Esophagus (tissue), 2 donors: ENCODE results near the gene SPOUT1. TPM values are rescaled to one million over a fixed set of nuclear protein-coding genes. Genes with fewer than 3 reads are reported as not detected.
"Not testable (repeated sequence)": the region's sequence is repeated elsewhere in the genome, so short reads cannot be mapped to it uniquely, and the experiment has no call there.

Experiments used
- H3K27ac ChIP-seq, 2 donors: one replicate each; pipeline ENCODE4 v1.5.1; 2013; ENCODE audit warnings: low read depth in 2 of 2, mild to moderate bottlenecking in 2 of 2, inconsistent platforms in 1 of 2, low read length in 1 of 2, moderate library complexity in 1 of 2
- H3K27me3 ChIP-seq, 2 donors: one replicate each; pipeline ENCODE4 v1.6.1; 2013; ENCODE audit warnings: low read length in 2 of 2, control low read depth in 1 of 2, mild to moderate bottlenecking in 1 of 2; ENCODE audit not compliant: insufficient read depth in 2 of 2, control insufficient read depth in 1 of 2
- H3K36me3 ChIP-seq, 2 donors: one replicate each; pipeline ENCODE4 v1.6.1; 2013; ENCODE audit warnings: low read length in 1 of 2; ENCODE audit not compliant: control insufficient read depth in 2 of 2, insufficient read depth in 2 of 2
- H3K4me1 ChIP-seq, 2 donors: one replicate each; pipeline ENCODE4 v1.6.1; 2013; ENCODE audit warnings: low read length in 1 of 2; ENCODE audit not compliant: control insufficient read depth in 2 of 2, insufficient read depth in 2 of 2
- H3K4me3 ChIP-seq, 2 donors: one replicate each; pipeline ENCODE4 v1.5.1; 2013; ENCODE audit warnings: low read length in 2 of 2, mild to moderate bottlenecking in 2 of 2, low read depth in 1 of 2, moderate library complexity in 1 of 2
- H3K9me3 ChIP-seq, 2 donors: one replicate each; pipeline ENCODE4 v1.6.1; 2013; ENCODE audit warnings: mild to moderate bottlenecking in 2 of 2, low read depth in 1 of 2, low read length in 1 of 2, moderate library complexity in 1 of 2; ENCODE audit not compliant: control insufficient read depth in 2 of 2, insufficient read depth in 1 of 2
- WGBS, 2 donors: extraction: QIAGEN DNeasy Blood & Tissue Kit; methylation state at CpG; one replicate each; pipeline ENCODE4 v1.1.7; 2013; 5-methylcytosine and 5-hydroxymethylcytosine counted together
- polyA plus RNA-seq, 2 donors: library from polyadenylated mRNA; stranded (reverse); fragments of 200-250 nt; gene quantifications; one replicate each; pipeline ENCODE4 v1.2.3, GENCODE V29; 2013
- donor health status: healthy with polysubstance abuse.
- donor health status: Bipolar disorder and iron deficiency.

The SPOUT1 gene, protein sequence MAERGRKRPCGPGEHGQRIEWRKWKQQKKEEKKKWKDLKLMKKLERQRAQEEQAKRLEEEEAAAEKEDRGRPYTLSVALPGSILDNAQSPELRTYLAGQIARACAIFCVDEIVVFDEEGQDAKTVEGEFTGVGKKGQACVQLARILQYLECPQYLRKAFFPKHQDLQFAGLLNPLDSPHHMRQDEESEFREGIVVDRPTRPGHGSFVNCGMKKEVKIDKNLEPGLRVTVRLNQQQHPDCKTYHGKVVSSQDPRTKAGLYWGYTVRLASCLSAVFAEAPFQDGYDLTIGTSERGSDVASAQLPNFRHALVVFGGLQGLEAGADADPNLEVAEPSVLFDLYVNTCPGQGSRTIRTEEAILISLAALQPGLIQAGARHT
- 10 to 100 TPM; 23.6 to 26.6 TPM for polyA plus RNA-seq

DNA sequence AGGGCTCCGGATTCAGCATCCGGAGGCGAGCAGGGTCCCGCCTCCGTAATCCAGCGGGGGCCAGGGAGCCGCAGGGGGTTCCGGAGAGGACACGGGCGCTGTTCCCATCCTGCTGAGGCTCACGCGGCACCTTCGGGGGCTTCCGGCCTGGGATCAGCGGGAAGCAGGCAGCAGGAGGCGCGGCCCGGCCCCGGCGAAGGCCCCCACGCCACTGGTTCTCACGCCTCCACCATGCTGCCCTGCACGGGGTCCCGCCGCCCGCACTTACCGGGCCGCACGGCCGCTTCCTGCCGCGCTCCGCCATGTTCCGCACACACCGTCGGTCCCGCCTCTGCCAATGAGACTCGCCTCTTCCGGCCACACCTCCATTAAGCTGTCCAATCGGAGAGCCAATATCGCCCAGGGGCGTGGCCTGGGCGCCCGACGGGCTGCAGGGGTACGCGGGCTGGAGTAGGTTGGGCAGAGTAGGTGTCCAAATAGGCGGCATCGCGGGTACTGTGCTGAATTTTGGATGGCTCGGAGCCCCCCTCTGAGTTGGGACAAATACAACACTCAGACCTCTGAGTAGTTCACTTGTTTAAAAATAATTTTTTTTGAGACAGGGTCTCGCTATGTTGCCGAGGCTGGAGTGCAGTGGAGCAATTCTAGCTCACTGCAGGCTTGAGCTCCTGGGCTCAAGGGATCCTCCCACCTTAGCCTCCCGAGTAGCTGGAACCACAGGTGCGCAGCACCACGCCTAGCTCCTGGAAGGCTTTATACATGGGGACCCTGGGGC lies at the start of gene SPOUT1:
TSS of gene SPOUT1 (minus strand) at position 318 of the 775 bp plus-strand sequence. CDS start at position 304, 14 bp downstream.
- Histone ChIP-seq H3K27ac (peak within 1 kb of the TSS; percentile 68 to 80), H3K4me3 (peak within 1 kb of the TSS; percentile 72 to 95), H3K27me3 (no peaks in the 10 kb centered on the region), H3K4me1 (peaks cover 2 to 4% of the 10 kb centered on the region in 2 donors), H3K9me3 (no peaks in the 10 kb centered on the region), H3K36me3 (peaks cover 8 to 18% of the 10 kb centered on the region in 2 donors)
- 1% methylated on average over 53 to 56 of the region's 56 CpGs for WGBS, 2 donors

DNA sequence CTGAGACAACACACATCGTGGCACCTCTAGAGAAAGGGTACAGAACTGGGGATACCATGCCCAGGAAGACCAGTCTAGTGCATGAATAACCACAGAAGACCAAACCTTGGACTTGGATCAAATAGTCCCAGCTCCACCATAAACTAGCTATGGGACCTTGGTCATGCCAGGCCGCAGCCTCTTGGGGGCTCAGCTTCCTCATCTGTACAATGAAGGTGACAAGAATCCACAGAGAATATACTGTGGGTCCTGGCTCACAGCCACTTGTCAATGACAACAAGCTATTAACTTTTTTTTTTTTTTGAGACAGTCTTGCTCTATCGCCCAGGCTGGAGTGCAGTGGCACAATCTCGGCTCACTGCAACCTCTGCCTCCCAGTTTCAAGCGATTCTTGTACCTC lies 48.3 kb upstream of the SPOUT1 start:
- Histone ChIP-seq H3K4me3 (no peak overlapping the region), H3K9me3 (no peaks in the 10 kb centered on the region), H3K36me3 (no peaks in the 10 kb centered on the region), H3K27me3 (no peaks in the 10 kb centered on the region), H3K27ac (no peak overlapping the region), H3K4me1 (peaks cover under 1 to 6% of the 10 kb centered on the region in 2 donors)
- 80 to 87% methylated on average over 5 of the region's 5 CpGs for WGBS, 2 donors

DNA sequence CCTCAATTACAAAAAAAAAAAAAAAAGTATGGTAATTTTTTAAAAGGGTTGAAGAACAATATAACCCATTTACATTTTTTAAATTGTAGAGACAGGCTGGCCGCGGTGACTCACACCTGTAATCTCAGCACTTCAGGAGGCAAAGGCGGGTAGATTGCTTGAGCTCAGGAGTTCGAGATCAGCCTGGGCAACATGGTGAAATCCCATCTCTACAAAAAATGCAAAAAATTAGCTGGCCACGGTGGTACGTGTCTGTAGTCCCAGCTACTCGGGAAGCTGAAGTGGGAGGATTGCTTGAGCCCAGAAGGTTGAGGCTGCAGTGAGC lies 41.3 kb upstream of the SPOUT1 start:
- H3K9me3 ChIP-seq, H3K4me3 ChIP-seq, H3K36me3 ChIP-seq, H3K4me1 ChIP-seq, H3K27me3 ChIP-seq, H3K27ac ChIP-seq: not testable (repeated sequence)
- 90 to 94% methylated on average over 7 of the region's 7 CpGs for WGBS, 2 donors

DNA sequence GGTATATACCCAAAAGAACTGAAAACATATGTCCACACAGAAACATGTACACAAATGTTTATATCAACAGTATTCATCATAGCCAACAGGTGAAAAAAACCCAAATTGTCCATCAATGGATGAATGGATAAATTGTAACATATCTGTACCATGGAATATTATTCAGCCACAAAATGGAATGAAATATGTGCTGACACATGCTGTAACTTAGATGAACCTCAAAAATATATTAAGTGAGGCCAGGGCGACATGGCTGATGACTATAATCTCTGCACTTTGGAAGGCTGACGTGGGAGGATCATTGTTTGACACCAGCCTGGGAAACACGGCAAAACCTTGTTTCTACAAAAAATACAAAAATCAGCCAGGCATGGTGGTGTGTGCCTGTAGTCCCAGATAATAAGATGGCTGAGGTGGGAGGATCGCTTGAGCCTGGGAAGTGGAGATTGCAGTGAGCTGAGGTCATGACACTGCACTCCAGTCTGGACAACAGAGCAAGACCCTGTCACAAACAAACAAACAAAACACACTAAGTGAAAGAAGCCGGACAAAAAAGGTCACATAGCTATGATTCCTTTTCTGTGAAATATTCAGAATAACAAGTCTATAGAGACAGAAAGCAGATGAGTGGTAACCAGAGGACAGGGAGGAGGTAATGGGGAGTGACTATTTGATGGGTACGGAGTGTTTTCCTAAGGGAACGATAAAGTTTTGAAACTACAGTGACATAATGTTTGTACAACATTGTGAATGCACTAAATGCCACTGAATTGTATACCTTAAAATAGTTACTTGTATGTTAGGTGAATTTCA lies 40.7 kb upstream of the SPOUT1 start:
- no peak overlapping the region for H3K4me3 ChIP-seq
- no peaks in the 10 kb centered on the region for H3K9me3 ChIP-seq
- H3K27ac ChIP-seq, result no peak overlapping the region
- H3K27me3 ChIP-seq, result no peaks in the 10 kb centered on the region
- 87 to 89% methylated on average over 7 of the region's 7 CpGs for WGBS, 2 donors
- H3K36me3 ChIP-seq, result no peaks in the 10 kb centered on the region
- H3K4me1 ChIP-seq, result no peaks in the 10 kb centered on the region

DNA sequence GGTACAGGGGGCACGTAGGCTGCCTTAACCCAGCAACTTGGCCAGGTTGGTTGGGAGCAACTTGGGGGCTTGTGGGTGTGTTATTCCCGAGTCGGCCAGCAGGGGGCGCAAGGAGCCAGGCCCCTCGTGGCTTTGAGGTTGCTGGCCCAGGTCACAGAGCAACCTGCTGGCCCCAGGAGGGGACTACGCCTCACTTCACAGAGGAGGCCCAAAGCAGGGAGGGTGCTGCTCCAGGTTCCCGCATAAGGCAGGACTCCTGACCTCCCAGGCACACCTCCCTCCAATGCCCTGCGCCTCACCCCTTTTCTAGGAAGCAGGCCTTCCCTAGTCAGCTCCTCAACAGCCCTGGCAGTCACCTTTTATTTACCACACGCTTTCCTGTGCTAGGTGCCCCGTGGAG lies 34.1 kb upstream of the SPOUT1 start:
- H3K27me3 ChIP-seq, result no peaks in the 10 kb centered on the region
- no peaks in the 10 kb centered on the region for H3K9me3 ChIP-seq
- H3K36me3 ChIP-seq, result no peaks in the 10 kb centered on the region
- WGBS, 2 donors, result 23 to 25% methylated on average over 10 of the region's 10 CpGs
- no peak overlapping the region for H3K27ac ChIP-seq
- H3K4me3 ChIP-seq, result no peak overlapping the region
- peaks cover 0 to 14% of the 10 kb centered on the region in 2 donors for H3K4me1 ChIP-seq

DNA sequence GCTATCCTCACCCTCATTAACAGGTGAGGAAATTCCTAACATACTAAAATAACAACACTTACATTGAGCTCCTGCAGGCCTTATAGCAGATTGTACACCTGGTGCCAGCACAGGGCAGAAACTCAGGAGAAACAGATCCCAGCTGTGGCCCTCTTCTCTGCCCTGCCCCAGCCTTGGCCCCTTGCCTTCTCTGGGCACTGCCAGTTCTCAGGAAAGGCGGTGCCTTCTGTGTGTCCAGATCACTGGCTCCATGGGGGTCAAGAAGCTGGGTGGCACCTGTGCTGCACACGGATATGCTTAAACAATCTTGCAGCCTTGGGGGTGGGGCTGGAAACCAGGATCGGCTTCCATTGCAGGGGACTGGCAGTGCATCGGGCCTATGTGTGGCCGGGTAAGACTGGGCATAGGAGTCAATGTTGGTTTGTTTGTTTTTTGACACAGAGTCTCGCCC lies 32.8 kb upstream of the SPOUT1 start:
- no peaks in the 10 kb centered on the region for H3K9me3 ChIP-seq
- no peaks in the 10 kb centered on the region for H3K27me3 ChIP-seq
- WGBS, 2 donors, result 64 to 66% methylated on average over 6 of the region's 6 CpGs
- peaks cover 0 to 14% of the 10 kb centered on the region in 2 donors for H3K4me1 ChIP-seq
- no peak overlapping the region for H3K4me3 ChIP-seq
- no peaks in the 10 kb centered on the region for H3K36me3 ChIP-seq
- peak overlapping the region; percentile 61 to 70 for H3K27ac ChIP-seq

DNA sequence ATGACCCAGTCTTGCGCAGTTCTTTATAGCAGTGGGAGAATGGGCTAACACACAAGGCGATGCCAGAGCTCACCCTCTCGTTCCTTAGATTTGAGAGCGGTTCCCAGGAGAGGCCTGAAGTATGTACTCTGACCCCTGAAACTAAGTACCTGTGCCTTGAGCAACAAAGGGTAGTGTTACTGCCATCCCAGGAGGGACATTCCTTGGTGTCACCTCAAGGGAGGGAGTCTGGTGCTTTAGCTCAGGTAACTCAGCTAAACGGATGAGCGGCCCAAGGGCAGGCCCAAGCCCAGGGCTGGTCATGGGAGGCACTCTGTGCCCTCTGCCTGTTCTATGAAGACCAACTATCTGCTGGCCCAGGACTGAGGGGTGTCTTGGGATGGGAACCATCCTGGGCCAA lies 31.9 kb upstream of the SPOUT1 start:
- no peaks in the 10 kb centered on the region for H3K36me3 ChIP-seq
- 80 to 82% methylated on average over 6 of the region's 6 CpGs for WGBS, 2 donors
- H3K27me3 ChIP-seq, result no peaks in the 10 kb centered on the region
- no peaks in the 10 kb centered on the region for H3K9me3 ChIP-seq
- H3K4me1 ChIP-seq, result peaks cover 0 to 14% of the 10 kb centered on the region in 2 donors
- H3K27ac ChIP-seq, result no peak overlapping the region
- no peak overlapping the region for H3K4me3 ChIP-seq

DNA sequence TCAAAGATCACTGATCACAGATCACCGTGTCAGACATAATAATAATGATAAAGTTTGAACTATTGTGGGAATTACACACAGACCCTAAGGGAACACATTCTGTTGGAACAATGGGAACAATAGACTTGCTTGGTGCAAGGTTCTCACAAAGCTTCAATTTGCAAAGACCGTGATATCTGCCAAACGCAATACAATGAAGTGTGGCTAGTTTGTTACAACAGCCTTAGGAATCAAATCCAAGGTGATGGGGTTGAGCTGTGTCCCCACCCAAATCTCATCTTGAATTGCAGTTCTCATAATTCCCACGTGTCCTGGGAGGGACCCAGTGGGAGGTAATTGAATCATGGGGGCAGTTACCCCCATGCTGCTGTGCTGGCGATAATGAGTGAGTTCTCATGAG lies 31.3 kb upstream of the SPOUT1 start:
- no peaks in the 10 kb centered on the region for H3K27me3 ChIP-seq
- no peak overlapping the region for H3K4me3 ChIP-seq
- peaks cover 0 to 14% of the 10 kb centered on the region in 2 donors for H3K4me1 ChIP-seq
- WGBS, 2 donors, result 62 to 77% methylated on average over 5 of the region's 5 CpGs
- H3K27ac ChIP-seq, result peak overlapping the region in 1 of 2 donors; percentile 85
- no peaks in the 10 kb centered on the region for H3K36me3 ChIP-seq
- H3K9me3 ChIP-seq, result no peaks in the 10 kb centered on the region

DNA sequence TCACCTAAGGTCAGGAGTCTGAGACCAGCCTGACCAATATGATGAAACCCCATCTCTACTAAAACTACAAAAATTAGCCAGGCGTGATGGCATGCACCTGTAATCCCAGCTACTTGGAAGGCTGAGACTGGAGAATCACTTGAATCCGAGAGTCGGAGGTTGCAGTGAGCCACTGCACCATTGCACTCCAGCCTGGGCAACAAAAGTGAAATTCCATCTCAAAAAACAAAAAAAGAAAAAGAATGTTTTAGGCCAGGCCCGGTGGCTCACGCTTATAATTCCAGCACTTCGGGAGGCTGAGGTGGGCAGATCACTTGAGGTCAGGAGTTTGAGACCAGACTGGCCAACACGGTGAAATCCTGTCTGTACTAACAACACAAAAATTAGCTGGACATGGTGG lies 28.9 kb upstream of the SPOUT1 start:
- WGBS, 2 donors, result 93 to 94% methylated on average over 7 of the region's 7 CpGs

More for the DNA sequence above, 28.9 kb upstream of the SPOUT1 start:
- H3K4me1 ChIP-seq, H3K27ac ChIP-seq, H3K27me3 ChIP-seq, H3K4me3 ChIP-seq, H3K9me3 ChIP-seq, H3K36me3 ChIP-seq: not testable (repeated sequence)
